B cell (primary cell): ENCODE data around the gene DUT. TPM values are rescaled to one million over a fixed set of nuclear protein-coding genes. Genes with fewer than 3 reads are reported as not detected.

Experiments
- ATAC-seq: fragments of 200-7000 bp; cut with Tn5 transposase; one replicate; pipeline ENCODE4 v1.10.0; 2021; ENCODE audit warnings: low read depth, mild to moderate bottlenecking, moderate number of reproducible peaks, moderate library complexity
- CTCF ChIA-PET: fragments of 350-600 bp; sonication (Branson Sonifier 250); formaldehyde crosslinking; loops from one replicate; lab custom pipeline; 2021; ENCODE audit warnings: antibody characterized with exemption, inconsistent platforms; lab: Charles Lee
- POLR2A ChIA-PET: fragments of 350-600 bp; sonication (Branson Sonifier 250); formaldehyde crosslinking; loops from one replicate; lab custom pipeline; 2021; ENCODE audit warnings: antibody characterized with exemption; lab: Charles Lee
- DNase-seq: peaks from one replicate; pipeline ENCODE4 v3.0.0; 2013
- H2AFZ ChIP-seq: 2 replicates; pipeline ENCODE4 v1.6.1; 2012; ENCODE audit warnings: mild to moderate bottlenecking, low read depth, low read length; ENCODE audit not compliant: insufficient read depth, poor library complexity, severe bottlenecking
- H3K27ac ChIP-seq, 2 donors: 1 replicate in 1 of 2; 2 replicates in 1 of 2; pipeline ENCODE4 v1.5.1; 2012 to 2013; ENCODE audit warnings: low read length in 2 of 2, mild to moderate bottlenecking in 2 of 2, moderate library complexity in 1 of 2
- H3K27me3 ChIP-seq, 4 experiments: fragments of 200-600 bp in 1 of 4; sonication (generic) in 1 of 4; replicated peaks in 1 of 4; 1 replicate in 2 of 4; 2 replicates in 2 of 4; pipeline versions ENCODE4 v1.6.1 to v1.7.0; 2013 to 2016; ENCODE audit warnings: low read length in 3 of 4, mild to moderate bottlenecking in 2 of 4, mixed read lengths in 1 of 4, moderate library complexity in 1 of 4; ENCODE audit not compliant: insufficient read depth in 4 of 4, control insufficient read depth in 3 of 4; ENCODE audit errors: control extremely low read depth in 1 of 4
- H3K36me3 ChIP-seq, 2 experiments: replicated peaks in 1 of 2; 1 replicate in 1 of 2; 2 replicates in 1 of 2; pipeline versions ENCODE4 v1.6.1 to v1.7.1; 2013; ENCODE audit warnings: low read length in 1 of 2; ENCODE audit not compliant: insufficient read depth in 2 of 2, control insufficient read depth in 1 of 2; ENCODE audit errors: control extremely low read depth in 1 of 2, extremely low read depth in 1 of 2
- H3K4me1 ChIP-seq, 2 donors: fragments of 200-600 bp in 1 of 2; sonication (generic) in 1 of 2; 1 replicate in 1 of 2; 2 replicates in 1 of 2; pipeline versions ENCODE4 v1.5.1 to v1.6.1; 2013 to 2017; ENCODE audit warnings: low read length in 2 of 2; ENCODE audit not compliant: control insufficient read depth in 2 of 2, insufficient read depth in 2 of 2
- H3K4me2 ChIP-seq: replicated peaks from 2 replicates; pipeline ENCODE3; 2012; ENCODE audit warnings: mild to moderate bottlenecking, low read depth, low read length; ENCODE audit not compliant: poor library complexity, severe bottlenecking
- H3K4me3 ChIP-seq, 5 experiments: fragments of 200-600 bp in 1 of 5; sonication (generic) in 1 of 5; 1 replicate in 3 of 5; 2 replicates in 2 of 5; pipeline versions ENCODE4 v1.5.1 to v1.7.0; 2011 to 2016; ENCODE audit warnings: low read length in 4 of 5, mild to moderate bottlenecking in 4 of 5, low read depth in 2 of 5, control low read depth in 1 of 5, moderate library complexity in 1 of 5; ENCODE audit not compliant: insufficient read depth in 1 of 5; ENCODE audit errors: control extremely low read depth in 1 of 5, extremely low read depth in 1 of 5
- H3K79me2 ChIP-seq: fragments of 200-600 bp; sonication (generic); one replicate; pipeline ENCODE4 v1.6.0; 2016; ENCODE audit warnings: low read length; ENCODE audit not compliant: control insufficient read depth, insufficient read depth
- H3K9ac ChIP-seq: fragments of 200-600 bp; sonication (generic); 2 replicates; pipeline ENCODE4 v1.6.1; 2017; ENCODE audit warnings: mild to moderate bottlenecking, low read length, moderate library complexity
- H3K9me3 ChIP-seq, 3 donors: one replicate each; pipeline versions ENCODE4 v1.6.1 to v1.7.1; 2013; ENCODE audit warnings: low read length in 2 of 3; ENCODE audit not compliant: control insufficient read depth in 2 of 3, insufficient read depth in 1 of 3; ENCODE audit errors: control extremely low read depth in 1 of 3
- H4K20me1 ChIP-seq: 2 replicates; pipeline ENCODE4 v1.6.0; 2012; ENCODE audit warnings: mild to moderate bottlenecking, low read length; ENCODE audit not compliant: insufficient read depth, control insufficient read depth, poor library complexity, severe bottlenecking
- H3K27ac Mint-ChIP-seq: one replicate; pipeline ENCODE4 v1.8.0; 2021; ENCODE audit warnings: mixed read lengths
- H3K27me3 Mint-ChIP-seq: one replicate; pipeline ENCODE4 v1.8.0; 2021; ENCODE audit warnings: mixed read lengths
- H3K4me1 Mint-ChIP-seq: one replicate; pipeline ENCODE4 v1.8.0; 2021; ENCODE audit warnings: mixed read lengths
- H3K4me3 Mint-ChIP-seq: one replicate; pipeline ENCODE4 v1.8.0; 2021; ENCODE audit warnings: mixed read lengths
- H3K9me3 Mint-ChIP-seq: one replicate; pipeline ENCODE4 v1.8.0; 2022; ENCODE audit warnings: mixed read lengths; ENCODE audit not compliant: insufficient read depth
- EZH2 ChIP-seq: IDR thresholded peaks from 2 replicates; pipeline ENCODE4 v1.6.1; 2012; ENCODE audit warnings: borderline replicate concordance, low read depth, mild to moderate bottlenecking, moderate library complexity, low read length; ENCODE audit not compliant: insufficient read depth, poor library complexity, severe bottlenecking
- WGBS: methylation state at CpG from one replicate; pipeline ENCODE4 v1.1.5; 2013; ENCODE audit warnings: missing lambda C conversion rate; ENCODE audit not compliant: insufficient coverage; 5-methylcytosine and 5-hydroxymethylcytosine counted together
- intact Hi-C: fragments of 100-400 bp; cut with micrococcal nuclease; formaldehyde crosslinking; loops from one replicate; pipeline ENCODE4 v1.10.0; 2022
- polyA plus RNA-seq: library from polyadenylated mRNA; depleted of rRNA; stranded (reverse); fragments of >200 nt; gene quantifications from 2 replicates; pipeline ENCODE4 v1.2.3, GENCODE V29; 2012
- total RNA-seq, 2 donors: library from RNA; stranded (reverse); fragments of 120-200 nt in 1 of 2; gene quantifications; 1 replicate in 1 of 2; 2 replicates in 1 of 2; pipeline versions ENCODE4 v1.2.3 to v1.2.4, GENCODE V29; 2013 to 2022
- TF ChIP-seq, protein P1 (sequence below): fragments of 200-600 bp; IDR thresholded peaks from one replicate; pipeline ENCODE4 v1.8.0; 2022; ENCODE audit warnings: antibody characterized with exemption, mild to moderate bottlenecking

Gene DUT
- total and polyA plus RNA-seq, 2 donors (not counting 1 experiment from before 2014, with no cell fraction given): 59.5 to 84.7 TPM

DNA sequence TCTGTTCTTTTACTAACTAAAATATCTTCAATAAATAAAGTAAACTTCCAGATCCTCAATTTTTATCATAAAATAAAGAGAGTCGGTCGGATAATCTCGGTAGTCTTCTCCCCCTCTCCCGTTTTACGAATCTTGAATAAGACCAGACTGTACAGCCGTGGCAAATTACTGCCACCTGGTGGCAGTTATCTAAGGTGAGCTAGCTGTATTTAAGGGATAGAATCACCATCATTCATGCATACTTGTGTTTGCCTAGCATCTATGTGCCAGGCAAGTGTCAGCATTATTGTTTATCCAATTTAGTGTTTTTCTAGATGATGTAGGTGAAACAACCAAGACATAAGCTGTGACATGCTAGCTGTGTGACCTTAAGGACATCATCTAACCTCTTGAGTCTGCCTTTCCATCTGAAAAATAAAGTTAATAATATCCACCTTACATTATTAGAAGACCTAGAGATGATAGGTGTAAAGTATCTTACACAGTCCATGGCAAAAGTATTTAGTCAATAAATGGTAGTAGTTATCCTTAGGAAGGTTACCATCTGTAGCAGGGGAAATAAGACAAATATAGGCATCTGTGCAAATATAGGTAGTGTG, 21.3 kb downstream of the DUT start:
- peak overlapping the region; percentile 38 for H3K4me2 ChIP-seq
- Mint-ChIP-seq H3K27me3 (peaks cover 3% of the 10 kb centered on the region), H3K4me3 (no peak overlapping the region), H3K4me1 (peaks cover 2% of the 10 kb centered on the region), H3K9me3 (no peaks in the 10 kb centered on the region), H3K27ac (no peak overlapping the region)
- peak; percentile 67 for ATAC-seq
- H3K9ac ChIP-seq: no peak overlapping the region
- intact Hi-C loops: loop anchor here (2.0 to 10.0 kb wide), 3 partner anchors 20 to 1792 kb away; no protein-coding TSS in a partner anchor
- H3K4me3 ChIP-seq: no peak overlapping the region
- H3K79me2 ChIP-seq: no peaks in the 10 kb centered on the region
- no peak overlapping the region for H3K27ac ChIP-seq
- peak overlapping the region; percentile 42 for H2AFZ ChIP-seq
- no peaks in the 10 kb centered on the region for H3K27me3 ChIP-seq
- ChIA-PET CTCF (interaction anchor here (1.0 to 4.7 kb wide), 9 partner anchors 9 to 1158 kb away, joined by 3 to 35 read pairs (median 8); no protein-coding TSS in a partner anchor), POLR2A (no interaction called here)
- WGBS: no CpG with 5 or more reads among the region's 6 CpGs
- peak; percentile 69 for DNase-seq
- H3K36me3 ChIP-seq: no peaks in the 10 kb centered on the region
- peaks cover 0 to 2% of the 10 kb centered on the region in 2 donors for H3K4me1 ChIP-seq
- no peak for TF ChIP-seq EZH2
- TF ChIP-seq, protein P1, sequence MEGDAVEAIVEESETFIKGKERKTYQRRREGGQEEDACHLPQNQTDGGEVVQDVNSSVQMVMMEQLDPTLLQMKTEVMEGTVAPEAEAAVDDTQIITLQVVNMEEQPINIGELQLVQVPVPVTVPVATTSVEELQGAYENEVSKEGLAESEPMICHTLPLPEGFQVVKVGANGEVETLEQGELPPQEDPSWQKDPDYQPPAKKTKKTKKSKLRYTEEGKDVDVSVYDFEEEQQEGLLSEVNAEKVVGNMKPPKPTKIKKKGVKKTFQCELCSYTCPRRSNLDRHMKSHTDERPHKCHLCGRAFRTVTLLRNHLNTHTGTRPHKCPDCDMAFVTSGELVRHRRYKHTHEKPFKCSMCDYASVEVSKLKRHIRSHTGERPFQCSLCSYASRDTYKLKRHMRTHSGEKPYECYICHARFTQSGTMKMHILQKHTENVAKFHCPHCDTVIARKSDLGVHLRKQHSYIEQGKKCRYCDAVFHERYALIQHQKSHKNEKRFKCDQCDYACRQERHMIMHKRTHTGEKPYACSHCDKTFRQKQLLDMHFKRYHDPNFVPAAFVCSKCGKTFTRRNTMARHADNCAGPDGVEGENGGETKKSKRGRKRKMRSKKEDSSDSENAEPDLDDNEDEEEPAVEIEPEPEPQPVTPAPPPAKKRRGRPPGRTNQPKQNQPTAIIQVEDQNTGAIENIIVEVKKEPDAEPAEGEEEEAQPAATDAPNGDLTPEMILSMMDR: peak; percentile 89
- no peaks in the 10 kb centered on the region for H3K9me3 ChIP-seq
- H4K20me1 ChIP-seq: no peaks in the 10 kb centered on the region

DNA sequence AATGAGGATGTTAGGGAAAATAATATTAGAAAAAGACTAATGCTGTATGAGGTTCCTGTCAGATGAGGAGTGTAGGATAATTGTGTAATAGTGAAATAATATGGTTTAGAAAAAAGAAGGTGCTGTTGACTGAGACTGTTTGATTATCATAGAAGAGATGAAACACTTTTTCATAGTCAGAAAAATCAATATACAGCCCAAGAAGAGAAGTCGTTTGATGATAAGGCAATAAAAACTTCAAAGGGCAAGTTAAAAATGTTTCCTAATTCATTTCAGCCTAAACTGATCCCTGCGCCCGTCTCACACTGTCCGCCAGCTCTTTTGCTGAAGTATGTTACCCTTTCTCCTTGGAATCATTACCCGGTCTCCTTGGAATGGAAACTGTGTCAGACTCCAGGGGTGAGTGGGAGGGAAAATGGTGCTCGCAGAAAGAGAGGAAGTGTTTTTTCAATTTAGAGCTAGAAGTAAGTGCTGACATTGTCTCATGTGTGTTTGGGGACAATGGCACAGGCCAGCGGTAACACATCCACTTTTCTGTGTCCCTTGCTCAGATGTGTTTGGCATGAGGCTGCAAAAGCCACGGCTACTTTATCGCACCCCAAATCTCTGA, 23.6 kb downstream of the DUT start:
- WGBS: 91% methylated on average over 4 of the region's 9 CpGs
- H3K4me2 ChIP-seq: no peak overlapping the region
- intact Hi-C loops: loop anchor here (10.0 kb wide), 2 partner anchors 790 to 1790 kb away; no protein-coding TSS in a partner anchor
- TF ChIP-seq EZH2: no peak
- TF ChIP-seq, protein P1: no peak
- Mint-ChIP-seq H3K4me3 (no peak overlapping the region), H3K9me3 (no peaks in the 10 kb centered on the region), H3K27ac (no peak overlapping the region), H3K4me1 (peaks cover 10% of the 10 kb centered on the region), H3K27me3 (peaks cover 3% of the 10 kb centered on the region)
- no peaks in the 10 kb centered on the region for H3K27me3 ChIP-seq
- ChIA-PET POLR2A (no interaction called here), CTCF (interaction anchor here (0.7 to 4.7 kb wide), 2 partner anchors 20 to 436 kb away, joined by 3 to 35 read pairs; no protein-coding TSS in a partner anchor)
- no peaks in the 10 kb centered on the region for H4K20me1 ChIP-seq
- H3K36me3 ChIP-seq: no peaks in the 10 kb centered on the region
- ATAC-seq (no peak), DNase-seq (no peak)
- H2AFZ ChIP-seq: no peak overlapping the region
- no peaks in the 10 kb centered on the region for H3K79me2 ChIP-seq
- no peak overlapping the region for H3K9ac ChIP-seq
- H3K4me3 ChIP-seq: no peak overlapping the region
- no peak overlapping the region for H3K27ac ChIP-seq
- no peaks in the 10 kb centered on the region for H3K9me3 ChIP-seq
- peaks cover 0 to 2% of the 10 kb centered on the region in 2 donors for H3K4me1 ChIP-seq
